ENCODE data around the gene ZNF292. TPM values are rescaled to one million over a fixed set of nuclear protein-coding genes. Genes with fewer than 3 reads are reported as not detected.
A peak's percentile ranks its signal among the peaks of the same experiment; 100 is the strongest.

Gene ZNF292
- total RNA-seq, 2 experiments from 2014 or later, result 81.5 to 82.5 TPM

GRCh38 chr6:87213364-87213763 is 58.0 kb downstream of the ZNF292 start:
- Histone ChIP-seq H3K27me3 (ENCODE audit: control insufficient read depth in 1 of 2, insufficient read depth in 2 of 2, low read length in 2 of 2) (no peaks in the 10 kb centered on the region), H3K36me3 (ENCODE audit: insufficient read depth, low read length) (peaks cover 25% of the 10 kb centered on the region), H3K4me3 (ENCODE audit: low read length) (no peak overlapping the region), H3K27ac (ENCODE audit: low read depth in 1 of 2, low read length in 2 of 2) (no peak overlapping the region), H3K9me3 (ENCODE audit: control insufficient read depth in 1 of 2, insufficient read depth in 1 of 2, low read length in 2 of 2) (no peaks in the 10 kb centered on the region), H3K4me1 (ENCODE audit: insufficient read depth, low read length) (peaks cover 10% of the 10 kb centered on the region)
- Mint-ChIP-seq H3K9me3 (no peaks in the 10 kb centered on the region), H3K36me3 (ENCODE audit: low read depth) (peaks cover 49% of the 10 kb centered on the region), H3K27me3 (no peaks in the 10 kb centered on the region), H3K27ac (peak overlapping the region; percentile 0), H3K4me1 (ENCODE audit: low read depth) (peaks cover 60% of the 10 kb centered on the region), H3K4me3 (no peak overlapping the region)
- intact Hi-C loops (cut with DNase I, micrococcal nuclease), result no loop called here
- ChIA-PET POLR2A (no interaction called here), CTCF (no interaction called here)
- TF ChIP-seq CTCF (IDR thresholded peaks at IDR 0.05), result no peak
- DNase-seq (no peak), ATAC-seq (ENCODE audit: poor library complexity) (no peak)

- peaks cover 10% of the 10 kb centered on the region for H3K4me1 ChIP-seq (ENCODE audit: insufficient read depth, low read length)
- Mint-ChIP-seq H3K4me3 (no peak overlapping the region), H3K9me3 (no peaks in the 10 kb centered on the region), H3K4me1 (ENCODE audit: low read depth) (peaks cover 48% of the 10 kb centered on the region), H3K36me3 (ENCODE audit: low read depth) (peaks cover 63% of the 10 kb centered on the region), H3K27me3 (no peaks in the 10 kb centered on the region), H3K27ac (no peak overlapping the region)
- CTCF ChIA-PET, result no interaction called here
- H3K9me3 ChIP-seq (ENCODE audit: control insufficient read depth in 1 of 2, insufficient read depth in 1 of 2, low read length in 2 of 2), result no peaks in the 10 kb centered on the region
- TF ChIP-seq CTCF (IDR thresholded peaks at IDR 0.05), result no peak
- DNase-seq, result no peak
- POLR2A ChIA-PET, result interaction anchor here (1.0 kb wide), 1 partner anchor 11 kb away, joined by 3 read pairs; no protein-coding TSS in a partner anchor
- H3K27ac ChIP-seq (ENCODE audit: low read depth in 1 of 2, low read length in 2 of 2), result no peak overlapping the region
- ATAC-seq (ENCODE audit: poor library complexity), result no peak
- no peak overlapping the region for H3K4me3 ChIP-seq (ENCODE audit: low read length)
- intact Hi-C loops (cut with DNase I, micrococcal nuclease), result no loop called here
- peaks cover 39% of the 10 kb centered on the region for H3K36me3 ChIP-seq (ENCODE audit: insufficient read depth, low read length)
- no peaks in the 10 kb centered on the region for H3K27me3 ChIP-seq (ENCODE audit: control insufficient read depth in 1 of 2, insufficient read depth in 2 of 2, low read length in 2 of 2)
Observed at GRCh38 chr6:87214831-87215230, 59.5 kb downstream of the ZNF292 start.

GRCh38 chr6:87220997-87221396 is 65.6 kb downstream of the ZNF292 start:
- ChIA-PET POLR2A (no interaction called here), CTCF (no interaction called here)
- no peak for ATAC-seq (ENCODE audit: poor library complexity)
- TF ChIP-seq CTCF (IDR thresholded peaks at IDR 0.05), result no peak
- Mint-ChIP-seq H3K4me1 (ENCODE audit: low read depth) (peaks cover 4% of the 10 kb centered on the region), H3K27ac (no peak overlapping the region), H3K36me3 (ENCODE audit: low read depth) (peaks cover 97% of the 10 kb centered on the region), H3K27me3 (no peaks in the 10 kb centered on the region), H3K4me3 (no peak overlapping the region), H3K9me3 (no peaks in the 10 kb centered on the region)
- H3K36me3 ChIP-seq (ENCODE audit: insufficient read depth, low read length), result peaks cover 67% of the 10 kb centered on the region
- intact Hi-C loops (cut with DNase I, micrococcal nuclease), result no loop called here
- H3K4me1 ChIP-seq (ENCODE audit: insufficient read depth, low read length), result no peaks in the 10 kb centered on the region
- H3K4me3 ChIP-seq (ENCODE audit: low read length), result no peak overlapping the region
- no peaks in the 10 kb centered on the region for H3K9me3 ChIP-seq (ENCODE audit: control insufficient read depth in 1 of 2, insufficient read depth in 1 of 2, low read length in 2 of 2)
- no peak overlapping the region for H3K27ac ChIP-seq (ENCODE audit: low read depth in 1 of 2, low read length in 2 of 2)
- no peak for DNase-seq
- no peaks in the 10 kb centered on the region for H3K27me3 ChIP-seq (ENCODE audit: control insufficient read depth in 1 of 2, insufficient read depth in 2 of 2, low read length in 2 of 2)
